ENCODE measurements around the gene SULF2.

The SULF2 gene

DNA sequence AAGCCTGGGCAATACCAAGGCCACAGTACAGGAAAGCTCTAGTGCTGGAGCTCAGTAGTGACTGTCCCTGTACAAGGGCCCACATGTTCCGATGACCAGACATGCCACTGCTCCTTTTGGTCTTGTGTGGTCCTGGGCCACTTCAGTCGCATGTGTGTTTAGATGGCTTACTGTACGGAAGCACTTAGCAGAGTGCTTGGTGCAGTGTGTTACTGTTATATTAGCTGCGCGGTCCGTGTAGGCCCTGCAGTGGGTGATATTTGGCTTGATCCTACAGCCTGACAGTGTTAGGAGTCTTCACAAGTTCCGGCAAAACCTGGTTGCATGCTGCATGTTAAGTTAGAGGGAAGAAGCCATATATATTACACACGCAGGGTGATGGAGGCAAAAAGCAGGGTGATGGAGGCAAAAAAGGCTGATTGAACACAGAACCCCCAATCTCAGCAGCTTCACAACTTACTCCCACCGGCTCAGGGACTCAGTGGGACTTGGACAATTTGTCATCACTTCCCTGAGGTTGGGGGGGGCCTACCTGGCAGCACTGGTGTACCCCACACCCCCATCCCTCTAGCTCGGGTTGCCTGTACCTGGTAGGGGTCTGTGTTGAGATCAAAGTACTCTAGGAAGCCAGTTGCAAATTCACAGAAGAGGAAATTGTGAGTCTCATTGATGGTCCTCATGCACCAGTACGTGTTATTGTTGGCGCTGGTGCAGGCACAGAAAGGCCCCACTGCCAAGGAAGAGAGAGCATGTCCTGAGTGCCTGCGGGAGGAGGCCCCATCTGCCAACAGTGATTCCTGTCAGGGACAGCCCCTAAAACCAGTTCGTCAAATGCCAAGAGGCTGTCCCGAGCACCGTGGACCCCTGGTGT, 122.6 kb downstream of the SULF2 start:
- H3K27ac ChIP-seq: no peak overlapping the region
- TF ChIP-seq CTCF (conservative IDR thresholded peaks at IDR 0.05): no peak

DNA sequence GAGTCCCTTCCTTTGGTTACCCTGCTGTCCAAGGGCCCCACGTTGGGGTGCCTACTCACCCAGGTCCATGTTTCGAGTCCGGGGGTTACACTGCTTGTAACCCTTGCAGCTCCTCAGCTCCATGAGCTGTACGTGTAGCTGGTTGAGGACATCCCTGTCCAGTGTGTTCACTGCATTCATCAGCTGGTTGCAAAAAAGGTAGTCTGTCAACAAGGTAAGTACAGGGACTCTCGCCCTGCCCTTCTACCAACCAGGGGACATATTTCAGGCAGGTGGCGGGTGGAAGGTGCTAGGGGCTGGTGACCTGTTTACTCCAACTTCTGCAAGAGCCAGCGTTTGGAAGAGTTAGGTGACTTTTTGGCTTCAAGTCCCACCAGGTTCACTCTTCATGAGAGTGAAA, 123.6 kb downstream of the SULF2 start:
- H3K27ac ChIP-seq: no peak overlapping the region
- TF ChIP-seq ZFX (IDR thresholded peaks at IDR 0.05): no peak
- TF ChIP-seq CTCF (conservative IDR thresholded peaks at IDR 0.05): no peak

GRCh38 chr20:47660983-47661700, 124.1 kb downstream of the SULF2 start:
- TF ChIP-seq CTCF (conservative IDR thresholded peaks at IDR 0.05): no peak
- no peak for TF ChIP-seq ZFX (IDR thresholded peaks at IDR 0.05)
- H3K27ac ChIP-seq: no peak overlapping the region

GRCh38 chr20:47660602-47660905, 124.7 kb downstream of the SULF2 start:
- no peak for TF ChIP-seq ZFX (IDR thresholded peaks at IDR 0.05)
- H3K27ac ChIP-seq: no peak overlapping the region

- no peak for TF ChIP-seq ZFX (IDR thresholded peaks at IDR 0.05)
- TF ChIP-seq CTCF (conservative IDR thresholded peaks at IDR 0.05): no peak
- H3K27ac ChIP-seq: no peak overlapping the region
These were observed 125.2 kb downstream of the SULF2 start for GRCh38 chr20:47659904-47660601.

DNA sequence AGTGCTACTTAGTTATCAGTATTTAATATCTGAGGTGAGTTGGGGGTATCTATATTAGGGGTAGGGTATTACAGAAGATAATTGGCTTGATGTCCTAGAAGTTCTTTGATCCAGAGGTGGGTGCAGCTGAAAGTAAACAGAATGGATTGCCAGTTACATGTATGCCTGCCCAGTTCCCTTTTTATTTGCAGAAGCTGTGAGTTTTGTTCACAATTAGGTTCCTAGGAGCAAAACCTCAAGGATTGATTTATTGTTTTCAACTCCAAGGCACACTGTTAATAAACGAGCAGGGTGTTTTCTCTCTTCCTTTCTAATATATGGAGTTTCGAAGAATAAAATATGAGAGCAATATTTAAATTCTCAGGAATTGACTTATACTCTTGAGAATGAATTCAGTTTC, 129.0 kb downstream of the SULF2 start:
- TF ChIP-seq ZFX (IDR thresholded peaks at IDR 0.05) (no peak), CTCF (conservative IDR thresholded peaks at IDR 0.05) (no peak)
- no peak overlapping the region for H3K27ac ChIP-seq

DNA sequence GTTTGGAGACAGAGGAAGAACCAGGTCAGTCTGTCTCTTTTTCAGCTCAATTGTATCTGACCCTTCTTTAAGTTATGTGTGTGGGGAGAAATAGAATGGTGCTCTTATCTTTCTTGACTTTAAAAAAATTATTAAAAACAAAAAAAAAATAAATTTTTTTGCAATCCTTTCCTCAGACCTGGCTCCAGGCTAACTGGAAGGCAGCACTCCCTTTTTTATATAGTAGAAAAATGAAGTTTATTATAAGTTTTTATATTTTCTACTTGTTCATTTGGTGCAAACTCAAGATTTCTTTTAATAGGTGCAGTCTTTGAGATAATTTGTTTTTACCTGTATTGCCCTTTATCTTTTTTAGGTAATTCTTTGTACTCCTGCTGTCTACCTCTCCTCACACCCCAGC, 129.6 kb downstream of the SULF2 start:
- H3K27ac ChIP-seq: no peak overlapping the region
- TF ChIP-seq ZFX (IDR thresholded peaks at IDR 0.05) (no peak), CTCF (conservative IDR thresholded peaks at IDR 0.05) (no peak)
